Measurements from ENCODE around the gene MEST. TPM values are rescaled to one million over a fixed set of nuclear protein-coding genes. Genes with fewer than 3 reads are reported as not detected.
"Not testable (repeated sequence)": the region's sequence is repeated elsewhere in the genome, so short reads cannot be mapped to it uniquely, and the experiment has no call there.

The MEST gene
- total and polyA plus RNA-seq, 5 donors from 2014 or later = 1.8 to 3.8 (median 2.2) TPM

DNA sequence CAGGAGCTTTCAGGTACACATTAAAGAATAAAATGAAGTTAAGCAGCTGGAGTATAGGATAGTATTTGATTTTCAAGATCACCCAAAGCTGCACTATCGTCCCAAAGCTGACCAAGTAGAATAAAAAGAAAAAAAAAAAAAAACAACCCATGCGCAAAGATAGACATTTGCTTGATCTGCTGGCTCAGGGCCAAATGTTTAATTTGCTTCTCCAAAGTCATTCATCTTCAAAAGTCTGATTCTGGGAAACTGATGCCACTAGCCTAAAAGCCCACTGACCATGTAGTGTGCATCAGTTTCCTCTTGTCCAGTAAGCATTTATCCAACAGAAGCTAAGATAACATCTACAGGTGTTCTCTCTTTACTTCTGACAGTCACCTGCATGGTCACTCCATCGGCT is 14.5 kb downstream of the MEST start:
- no peaks in the 10 kb centered on the region for H3K27me3 ChIP-seq (ENCODE audit: control insufficient read depth, insufficient read depth, low read length)
- H3K36me3 ChIP-seq (ENCODE audit: control insufficient read depth, insufficient read depth, low read length) = peaks cover 19% of the 10 kb centered on the region
- no peak overlapping the region for H3K27ac ChIP-seq (ENCODE audit: insufficient read depth, low read length, poor library complexity, severe bottlenecking)
- Mint-ChIP-seq H3K4me1 (no peaks in the 10 kb centered on the region), H3K9me3 (no peaks in the 10 kb centered on the region), H3K27ac (no peak overlapping the region), H3K36me3 (peaks cover 31% of the 10 kb centered on the region), H3K4me3 (no peak overlapping the region), H3K27me3 (no peaks in the 10 kb centered on the region)
- H3K4me1 ChIP-seq (ENCODE audit: control insufficient read depth, insufficient read depth, low read length, poor library complexity, severe bottlenecking) = no peaks in the 10 kb centered on the region
- ATAC-seq (ENCODE audit: low read depth in 2 of 2) (no peak), DNase-seq (no peak)
- H3K4me3 ChIP-seq (ENCODE audit: low read depth, low read length) = no peak overlapping the region
- H3K9me3 ChIP-seq (ENCODE audit: control insufficient read depth in 2 of 2, low read length in 2 of 2) = no peaks in the 10 kb centered on the region

- H3K36me3 Mint-ChIP-seq = peaks cover 14% of the 10 kb centered on the region
- H3K4me3 Mint-ChIP-seq; H3K4me1 ChIP-seq (ENCODE audit: control insufficient read depth, insufficient read depth, low read length, poor library complexity, severe bottlenecking); H3K27me3 ChIP-seq (ENCODE audit: control insufficient read depth, insufficient read depth, low read length); H3K9me3 ChIP-seq (ENCODE audit: control insufficient read depth in 2 of 2, low read length in 2 of 2); ATAC-seq (ENCODE audit: low read depth in 2 of 2); H3K4me1 Mint-ChIP-seq; H3K4me3 ChIP-seq (ENCODE audit: low read depth, low read length); H3K27ac ChIP-seq (ENCODE audit: insufficient read depth, low read length, poor library complexity, severe bottlenecking); H3K9me3 Mint-ChIP-seq; H3K27ac Mint-ChIP-seq; DNase-seq; H3K27me3 Mint-ChIP-seq: not testable (repeated sequence)
- H3K36me3 ChIP-seq (ENCODE audit: control insufficient read depth, insufficient read depth, low read length) = peaks cover 15% of the 10 kb centered on the region
Observed at GRCh38 chr7:130512038-130512437, 20.2 kb downstream of the MEST start.

DNA sequence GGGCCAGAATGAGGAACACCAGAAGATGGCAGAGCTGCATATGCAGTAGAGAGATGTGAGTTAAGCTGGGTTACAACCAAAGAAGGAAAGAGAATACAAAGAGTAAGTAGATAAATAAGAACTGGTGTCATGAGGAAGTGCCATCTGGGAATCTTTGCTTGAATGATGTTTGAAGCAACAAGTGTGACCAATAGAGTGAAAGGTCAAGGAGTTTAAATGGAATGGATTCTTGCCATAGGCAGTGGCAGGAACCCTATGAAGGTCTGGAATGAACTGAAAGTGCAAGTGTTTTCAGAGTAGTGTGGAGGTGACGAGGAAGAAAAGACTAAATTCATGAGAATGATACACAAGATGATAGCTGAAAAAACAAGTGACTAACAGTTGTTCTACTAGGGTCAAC is 21.6 kb downstream of the MEST start:
- Histone ChIP-seq H3K9me3 (ENCODE audit: control insufficient read depth in 2 of 2, low read length in 2 of 2) (no peaks in the 10 kb centered on the region), H3K27me3 (ENCODE audit: control insufficient read depth, insufficient read depth, low read length) (no peaks in the 10 kb centered on the region), H3K4me1 (ENCODE audit: control insufficient read depth, insufficient read depth, low read length, poor library complexity, severe bottlenecking) (no peaks in the 10 kb centered on the region), H3K36me3 (ENCODE audit: control insufficient read depth, insufficient read depth, low read length) (peaks cover under 1% of the 10 kb centered on the region), H3K4me3 (ENCODE audit: low read depth, low read length) (no peak overlapping the region), H3K27ac (ENCODE audit: insufficient read depth, low read length, poor library complexity, severe bottlenecking) (no peak overlapping the region)
- ATAC-seq (ENCODE audit: low read depth in 2 of 2) (no peak), DNase-seq (no peak)
- Mint-ChIP-seq H3K4me3 (no peak overlapping the region), H3K27ac (no peak overlapping the region), H3K36me3 (peaks cover 3% of the 10 kb centered on the region), H3K9me3 (no peaks in the 10 kb centered on the region), H3K27me3 (no peaks in the 10 kb centered on the region), H3K4me1 (no peaks in the 10 kb centered on the region)

DNA sequence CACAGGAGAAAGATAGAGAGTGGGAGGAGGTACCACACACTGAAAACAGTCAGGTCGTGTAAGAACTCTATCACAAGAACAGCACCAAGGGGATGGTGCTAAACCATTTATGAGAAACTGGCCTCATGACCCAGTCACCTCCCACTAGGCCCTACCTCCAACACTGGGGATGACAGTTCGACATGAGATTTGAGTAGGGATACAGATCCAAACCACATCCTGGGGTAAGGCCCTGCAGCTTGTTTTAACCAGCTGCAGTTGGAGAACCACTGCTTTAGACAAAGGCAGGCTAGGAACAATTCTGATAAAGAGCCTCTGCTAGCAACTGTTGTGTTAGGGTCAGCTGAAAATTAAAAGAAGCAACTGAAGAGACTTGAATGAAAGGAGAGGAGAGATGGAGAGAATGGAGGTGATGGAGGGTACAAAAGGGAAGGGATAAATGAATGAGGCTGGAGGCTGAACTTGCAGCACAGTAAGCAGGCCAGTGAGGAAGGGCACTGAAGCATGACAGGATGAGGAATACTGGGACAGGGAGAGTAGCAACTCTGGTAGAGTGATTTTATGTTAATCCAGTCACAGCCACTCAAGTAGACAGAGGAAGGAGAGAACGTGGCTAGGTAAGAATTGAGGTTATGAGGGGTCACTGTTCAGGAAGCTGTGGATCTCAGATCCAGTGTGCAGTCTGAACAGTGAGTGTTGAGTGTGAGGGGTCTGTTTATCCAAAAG is 23.6 kb downstream of the MEST start:
- no peak for DNase-seq
- Histone ChIP-seq H3K27ac (ENCODE audit: insufficient read depth, low read length, poor library complexity, severe bottlenecking) (no peak overlapping the region), H3K4me1 (ENCODE audit: control insufficient read depth, insufficient read depth, low read length, poor library complexity, severe bottlenecking) (no peaks in the 10 kb centered on the region), H3K36me3 (ENCODE audit: control insufficient read depth, insufficient read depth, low read length) (no peaks in the 10 kb centered on the region), H3K27me3 (ENCODE audit: control insufficient read depth, insufficient read depth, low read length) (no peaks in the 10 kb centered on the region), H3K9me3 (ENCODE audit: control insufficient read depth in 2 of 2, low read length in 2 of 2) (no peaks in the 10 kb centered on the region), H3K4me3 (ENCODE audit: low read depth, low read length) (no peak overlapping the region)
- Mint-ChIP-seq H3K36me3 (no peaks in the 10 kb centered on the region), H3K27me3 (no peaks in the 10 kb centered on the region), H3K4me1 (no peaks in the 10 kb centered on the region), H3K9me3 (no peaks in the 10 kb centered on the region), H3K4me3 (no peak overlapping the region), H3K27ac (no peak overlapping the region)
- ATAC-seq (ENCODE audit: low read depth in 2 of 2) = no peak

- H3K36me3 ChIP-seq (ENCODE audit: control insufficient read depth, insufficient read depth, low read length) = no peaks in the 10 kb centered on the region
- H3K4me3 Mint-ChIP-seq = no peak overlapping the region
- H3K27ac ChIP-seq (ENCODE audit: insufficient read depth, low read length, poor library complexity, severe bottlenecking) = no peak overlapping the region
- H3K36me3 Mint-ChIP-seq = no peaks in the 10 kb centered on the region
- no peaks in the 10 kb centered on the region for H3K27me3 ChIP-seq (ENCODE audit: control insufficient read depth, insufficient read depth, low read length)
- no peaks in the 10 kb centered on the region for H3K27me3 Mint-ChIP-seq
- H3K27ac Mint-ChIP-seq = no peak overlapping the region
- H3K9me3 ChIP-seq (ENCODE audit: control insufficient read depth in 2 of 2, low read length in 2 of 2) = no peaks in the 10 kb centered on the region
- no peaks in the 10 kb centered on the region for H3K9me3 Mint-ChIP-seq
- no peak overlapping the region for H3K4me3 ChIP-seq (ENCODE audit: low read depth, low read length)
- H3K4me1 ChIP-seq (ENCODE audit: control insufficient read depth, insufficient read depth, low read length, poor library complexity, severe bottlenecking) = no peaks in the 10 kb centered on the region
- ATAC-seq (ENCODE audit: low read depth in 2 of 2) (no peak), DNase-seq (no peak)
- no peaks in the 10 kb centered on the region for H3K4me1 Mint-ChIP-seq
Observed at GRCh38 chr7:130521258-130521951, 29.5 kb downstream of the MEST start.

DNA sequence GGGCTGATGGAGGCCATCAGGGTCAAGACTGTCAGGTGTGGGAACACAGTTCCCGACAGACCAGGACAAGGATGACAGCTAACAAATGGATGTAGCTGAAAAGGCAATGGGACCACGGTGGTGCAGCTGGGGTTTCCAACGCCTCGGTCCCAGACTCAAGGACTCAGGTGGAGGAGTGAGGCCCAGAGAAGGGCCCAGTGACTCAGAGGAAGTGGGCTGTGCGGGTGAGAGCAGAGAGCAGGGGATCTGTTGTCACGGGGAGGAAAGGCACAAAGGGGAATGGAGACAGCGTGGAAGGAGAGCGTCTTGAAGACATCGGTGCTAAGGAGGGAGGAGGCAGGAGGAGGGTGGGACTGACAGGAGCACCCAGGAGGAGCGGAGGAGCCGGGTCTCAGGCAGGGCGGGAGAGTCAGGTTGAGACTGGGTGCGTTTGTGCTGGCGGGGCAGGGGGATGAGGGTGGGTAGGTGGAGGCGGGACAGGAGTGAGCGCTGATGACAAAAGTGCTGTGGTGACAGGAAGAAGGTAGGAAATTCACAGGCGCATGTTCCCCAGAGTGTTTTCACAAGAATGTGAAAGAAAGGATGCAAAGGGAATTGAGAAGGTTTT is 31.7 kb downstream of the MEST start:
- H3K4me1 ChIP-seq (ENCODE audit: control insufficient read depth, insufficient read depth, low read length, poor library complexity, severe bottlenecking); H3K4me3 ChIP-seq (ENCODE audit: low read depth, low read length); H3K9me3 Mint-ChIP-seq; H3K27ac ChIP-seq (ENCODE audit: insufficient read depth, low read length, poor library complexity, severe bottlenecking); H3K27me3 Mint-ChIP-seq; H3K27me3 ChIP-seq (ENCODE audit: control insufficient read depth, insufficient read depth, low read length); H3K36me3 ChIP-seq (ENCODE audit: control insufficient read depth, insufficient read depth, low read length); ATAC-seq (ENCODE audit: low read depth in 2 of 2); H3K4me3 Mint-ChIP-seq; H3K9me3 ChIP-seq (ENCODE audit: control insufficient read depth in 2 of 2, low read length in 2 of 2); H3K36me3 Mint-ChIP-seq; H3K4me1 Mint-ChIP-seq; H3K27ac Mint-ChIP-seq; DNase-seq: not testable (repeated sequence)

- no peak overlapping the region for H3K27ac ChIP-seq (ENCODE audit: insufficient read depth, low read length, poor library complexity, severe bottlenecking)
- no peak for ATAC-seq (ENCODE audit: low read depth in 2 of 2)
- H3K27ac Mint-ChIP-seq = no peak overlapping the region
Observed at GRCh38 chr7:130524628-130525027, 32.7 kb downstream of the MEST start.

More at GRCh38 chr7:130524628-130525027, 32.7 kb downstream of the MEST start:
- Mint-ChIP-seq H3K4me1 (no peaks in the 10 kb centered on the region), H3K27me3 (no peaks in the 10 kb centered on the region), H3K36me3 (peaks cover 9% of the 10 kb centered on the region), H3K4me3 (no peak overlapping the region), H3K9me3 (no peaks in the 10 kb centered on the region)
- Histone ChIP-seq H3K9me3 (ENCODE audit: control insufficient read depth in 2 of 2, low read length in 2 of 2) (no peaks in the 10 kb centered on the region), H3K4me1 (ENCODE audit: control insufficient read depth, insufficient read depth, low read length, poor library complexity, severe bottlenecking) (no peaks in the 10 kb centered on the region), H3K4me3 (ENCODE audit: low read depth, low read length) (no peak overlapping the region), H3K27me3 (ENCODE audit: control insufficient read depth, insufficient read depth, low read length) (no peaks in the 10 kb centered on the region), H3K36me3 (ENCODE audit: control insufficient read depth, insufficient read depth, low read length) (no peaks in the 10 kb centered on the region)
- no peak for DNase-seq
